ENCODE measurements around the gene TRIM8. TPM values are rescaled to one million over a fixed set of nuclear protein-coding genes. Genes with fewer than 3 reads are reported as not detected.

The TRIM8 gene
- polyA plus RNA-seq, 3 donors, result 39.4 to 183 (median 41.4) TPM

DNA sequence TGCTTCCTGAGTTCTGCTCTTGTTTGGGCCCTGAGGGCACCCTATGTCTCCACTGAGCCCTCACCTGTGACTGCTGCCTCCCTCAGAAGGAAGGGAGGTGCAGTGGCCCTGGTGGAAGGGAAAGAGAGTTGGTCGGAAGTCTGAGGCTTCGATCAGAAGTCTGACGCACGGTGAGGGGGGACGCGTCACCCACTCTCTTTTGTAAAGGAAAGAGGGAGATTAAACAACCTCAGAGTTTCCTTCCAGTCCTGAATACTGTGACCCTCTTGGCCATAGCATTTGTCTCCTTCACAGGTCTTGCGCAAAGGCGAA, 31.4 kb upstream of the TRIM8 start:
- H3K27ac ChIP-seq (ENCODE audit: low read depth in 1 of 2, low read length in 2 of 2), result no peak overlapping the region
- intact Hi-C loops (cut with micrococcal nuclease), result no loop called here
- H3K9ac ChIP-seq (ENCODE audit: insufficient read depth, low read length, poor library complexity, severe bottlenecking), result no peak overlapping the region
- DNase-seq, result no peak
- Mint-ChIP-seq H3K4me1 (peaks cover 2% of the 10 kb centered on the region), H3K9me3 (no peaks in the 10 kb centered on the region), H3K27me3 (ENCODE audit: low read depth in 3 of 3) (peaks cover 0 to 4% (median 0%) of the 10 kb centered on the region in 3 donors), H3K36me3 (peaks cover 58 to 78% of the 10 kb centered on the region in 2 donors), H3K27ac (peak overlapping the region in 1 of 7 donors; percentile 60), H3K4me3 (no peak overlapping the region)
- TF ChIP-seq, protein P1, sequence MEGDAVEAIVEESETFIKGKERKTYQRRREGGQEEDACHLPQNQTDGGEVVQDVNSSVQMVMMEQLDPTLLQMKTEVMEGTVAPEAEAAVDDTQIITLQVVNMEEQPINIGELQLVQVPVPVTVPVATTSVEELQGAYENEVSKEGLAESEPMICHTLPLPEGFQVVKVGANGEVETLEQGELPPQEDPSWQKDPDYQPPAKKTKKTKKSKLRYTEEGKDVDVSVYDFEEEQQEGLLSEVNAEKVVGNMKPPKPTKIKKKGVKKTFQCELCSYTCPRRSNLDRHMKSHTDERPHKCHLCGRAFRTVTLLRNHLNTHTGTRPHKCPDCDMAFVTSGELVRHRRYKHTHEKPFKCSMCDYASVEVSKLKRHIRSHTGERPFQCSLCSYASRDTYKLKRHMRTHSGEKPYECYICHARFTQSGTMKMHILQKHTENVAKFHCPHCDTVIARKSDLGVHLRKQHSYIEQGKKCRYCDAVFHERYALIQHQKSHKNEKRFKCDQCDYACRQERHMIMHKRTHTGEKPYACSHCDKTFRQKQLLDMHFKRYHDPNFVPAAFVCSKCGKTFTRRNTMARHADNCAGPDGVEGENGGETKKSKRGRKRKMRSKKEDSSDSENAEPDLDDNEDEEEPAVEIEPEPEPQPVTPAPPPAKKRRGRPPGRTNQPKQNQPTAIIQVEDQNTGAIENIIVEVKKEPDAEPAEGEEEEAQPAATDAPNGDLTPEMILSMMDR (IDR thresholded peaks at IDR 0.05), result no peak
- H3K79me2 ChIP-seq (ENCODE audit: insufficient read depth, low read length), result no peaks in the 10 kb centered on the region
- 50% methylated on average over 1 of the region's 8 CpGs for WGBS (ENCODE audit: insufficient coverage)
- no peak overlapping the region for H3K4me2 ChIP-seq (replicated peaks; ENCODE audit: extremely low read depth, low read length, poor library complexity, severe bottlenecking)
- H2AFZ ChIP-seq (ENCODE audit: insufficient read depth, low read depth, low read length, poor library complexity, severe bottlenecking), result no peak overlapping the region
- H3K27me3 ChIP-seq (ENCODE audit: control insufficient read depth in 2 of 2, insufficient read depth in 2 of 2, low read length in 2 of 2), result no peaks in the 10 kb centered on the region
- H3K9me3 ChIP-seq (replicated peaks in 1 of 2; ENCODE audit: control insufficient read depth in 1 of 2, insufficient read depth in 1 of 2, low read length in 2 of 2), result no peaks in the 10 kb centered on the region
- no peaks in the 10 kb centered on the region for H3K4me1 ChIP-seq (ENCODE audit: control insufficient read depth in 1 of 2, insufficient read depth in 2 of 2, low read length in 2 of 2)
- H3K4me3 ChIP-seq (replicated peaks in 1 of 3; ENCODE audit: low read depth in 2 of 3, low read length in 3 of 3), result no peak overlapping the region
- H4K20me1 ChIP-seq (ENCODE audit: insufficient read depth, low read length), result no peaks in the 10 kb centered on the region
- H3K36me3 ChIP-seq (replicated peaks in 1 of 2; ENCODE audit: control insufficient read depth in 1 of 2, insufficient read depth in 2 of 2, low read length in 2 of 2), result peaks cover 44 to 71% of the 10 kb centered on the region in 2 donors

DNA sequence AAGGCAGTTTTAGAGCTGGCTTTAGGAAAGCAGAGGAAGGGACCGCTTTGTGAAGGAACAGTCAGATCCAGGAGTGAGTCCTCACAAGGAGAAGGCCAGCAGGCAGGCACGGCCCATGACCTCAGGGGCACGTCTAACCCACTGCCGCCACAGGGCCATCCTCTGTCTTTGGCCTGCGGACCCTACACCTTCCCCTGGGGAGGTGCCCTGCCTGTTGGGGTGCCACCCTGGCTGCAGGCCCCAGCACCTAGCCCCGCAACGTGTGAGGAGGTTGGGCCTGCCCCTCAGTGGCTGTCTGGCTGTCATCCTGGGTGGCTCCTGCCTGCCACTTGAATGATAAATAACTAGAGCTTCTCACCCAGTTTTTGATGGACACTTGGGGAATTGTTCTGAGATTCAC, 31.0 kb upstream of the TRIM8 start:
- intact Hi-C loops (cut with micrococcal nuclease), result no loop called here
- no peaks in the 10 kb centered on the region for H3K9me3 ChIP-seq (replicated peaks in 1 of 2; ENCODE audit: control insufficient read depth in 1 of 2, insufficient read depth in 1 of 2, low read length in 2 of 2)
- peaks cover 62 to 78% of the 10 kb centered on the region in 2 donors for H3K36me3 Mint-ChIP-seq
- no peak overlapping the region for H2AFZ ChIP-seq (ENCODE audit: insufficient read depth, low read depth, low read length, poor library complexity, severe bottlenecking)
- no peak overlapping the region for H3K27ac ChIP-seq (ENCODE audit: low read depth in 1 of 2, low read length in 2 of 2)
- no peaks in the 10 kb centered on the region for H3K27me3 ChIP-seq (ENCODE audit: control insufficient read depth in 2 of 2, insufficient read depth in 2 of 2, low read length in 2 of 2)
- peaks cover 0 to 4% (median 0%) of the 10 kb centered on the region in 3 donors for H3K27me3 Mint-ChIP-seq (ENCODE audit: low read depth in 3 of 3)
- H3K36me3 ChIP-seq (replicated peaks in 1 of 2; ENCODE audit: control insufficient read depth in 1 of 2, insufficient read depth in 2 of 2, low read length in 2 of 2), result peaks cover 47 to 75% of the 10 kb centered on the region in 2 donors
- H3K4me1 ChIP-seq (ENCODE audit: control insufficient read depth in 1 of 2, insufficient read depth in 2 of 2, low read length in 2 of 2), result no peaks in the 10 kb centered on the region
- peak overlapping the region in 1 of 7 donors; percentile 60 for H3K27ac Mint-ChIP-seq
- H3K79me2 ChIP-seq (ENCODE audit: insufficient read depth, low read length), result no peaks in the 10 kb centered on the region
- H4K20me1 ChIP-seq (ENCODE audit: insufficient read depth, low read length), result no peaks in the 10 kb centered on the region
- H3K4me3 ChIP-seq (replicated peaks in 1 of 3; ENCODE audit: low read depth in 2 of 3, low read length in 3 of 3), result no peak overlapping the region
- H3K9me3 Mint-ChIP-seq, result no peaks in the 10 kb centered on the region
- peaks cover 2% of the 10 kb centered on the region for H3K4me1 Mint-ChIP-seq
- WGBS (ENCODE audit: insufficient coverage), result 82% methylated on average over 7 of the region's 7 CpGs
- TF ChIP-seq, protein P1 (IDR thresholded peaks at IDR 0.05), result no peak
- H3K4me3 Mint-ChIP-seq, result no peak overlapping the region
- no peak overlapping the region for H3K4me2 ChIP-seq (replicated peaks; ENCODE audit: extremely low read depth, low read length, poor library complexity, severe bottlenecking)
- DNase-seq, result no peak
- H3K9ac ChIP-seq (ENCODE audit: insufficient read depth, low read length, poor library complexity, severe bottlenecking), result no peak overlapping the region
